ENCODE measurements around the gene USP24. TPM values are rescaled to one million over a fixed set of nuclear protein-coding genes. Genes with fewer than 3 reads are reported as not detected.
"Not testable (repeated sequence)": the region's sequence is repeated elsewhere in the genome, so short reads cannot be mapped to it uniquely, and the experiment has no call there.

The USP24 gene
- total RNA-seq, 1 experiment from 2014 or later, result 35.3 TPM

DNA sequence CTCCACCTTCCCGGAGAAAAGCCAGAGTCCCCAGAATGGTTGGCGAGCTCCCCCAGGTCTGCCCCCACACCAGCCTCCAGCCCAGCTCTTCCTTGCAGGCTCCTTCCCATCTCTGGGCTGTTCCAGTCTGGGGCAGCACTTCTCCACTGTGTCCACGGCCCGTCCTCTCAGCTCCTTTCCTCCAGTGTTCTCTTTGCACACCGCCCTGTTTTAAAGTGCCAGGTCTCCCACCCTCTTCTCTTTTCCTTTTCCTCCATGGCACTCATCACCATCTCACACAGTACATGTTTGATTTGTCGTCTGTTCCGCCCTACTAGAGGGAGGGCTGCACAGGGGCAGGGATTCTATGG, 181.9 kb downstream of the USP24 start:
- Histone ChIP-seq H3K27me3 (ENCODE audit: insufficient read depth, low read length) (peaks cover under 1% of the 10 kb centered on the region; the same call in 1 of the 2 replicates), H2BK5ac (ENCODE audit: insufficient read length, low read length) (no peak overlapping the region), H4K5ac (ENCODE audit: insufficient read length, low read depth, low read length) (no peak overlapping the region), H4K91ac (ENCODE audit: insufficient read length, low read depth, low read length) (no peak overlapping the region), H3K56ac (ENCODE audit: insufficient read length, low read depth, low read length) (no peak overlapping the region), H4K8ac (replicated peaks; ENCODE audit: insufficient read length, low read depth, low read length) (no peak overlapping the region), H3K14ac (ENCODE audit: insufficient read depth, low read length) (no peak overlapping the region), H3K4ac (ENCODE audit: low read depth, low read length) (no peak overlapping the region), H3K79me2 (ENCODE audit: insufficient read depth, low read length) (no peaks in the 10 kb centered on the region), H3K23ac (ENCODE audit: insufficient read length, low read depth, low read length) (no peak overlapping the region), H2AFZ (ENCODE audit: low read length) (no peak overlapping the region), H3K18ac (ENCODE audit: insufficient read length, low read depth, low read length) (no peak overlapping the region), H2BK15ac (ENCODE audit: low read depth, low read length) (no peak overlapping the region), H3K4me1 (ENCODE audit: insufficient read depth, low read length) (no peaks in the 10 kb centered on the region), H3K4me2 (ENCODE audit: insufficient read depth, insufficient read length, low read length) (no peak overlapping the region), H3K79me1 (ENCODE audit: insufficient read depth, low read depth, low read length, poor library complexity, severe bottlenecking) (no peaks in the 10 kb centered on the region), H2BK12ac (ENCODE audit: insufficient read length, low read depth, low read length) (no peak overlapping the region), H3T11ph (ENCODE audit: low read length) (no peak overlapping the region), H2BK120ac (ENCODE audit: low read depth, low read length, poor library complexity, severe bottlenecking) (no peak overlapping the region), H3K9ac (ENCODE audit: extremely low read depth, insufficient read length, low read length) (no peak overlapping the region), H3K27ac (ENCODE audit: insufficient read length, low read depth, low read length) (no peak overlapping the region), H4K20me1 (ENCODE audit: control insufficient read depth, insufficient read depth, insufficient read length) (no peaks in the 10 kb centered on the region), H3K23me2 (ENCODE audit: insufficient read length, low read depth, low read length, poor library complexity, severe bottlenecking) (no peaks in the 10 kb centered on the region), H2BK20ac (ENCODE audit: low read depth, low read length, poor library complexity, severe bottlenecking) (no peak overlapping the region), H3K9me3 (ENCODE audit: control insufficient read depth, low read depth, low read length) (no peaks in the 10 kb centered on the region), H2AK5ac (ENCODE audit: insufficient read length, low read length) (no peak overlapping the region)
- Mint-ChIP-seq H3K27ac (no peak overlapping the region), H3K36me3 (ENCODE audit: insufficient read depth in 1 of 3, low read depth in 3 of 3) (peaks cover 7 to 12% (median 9%) of the 10 kb centered on the region in 3 experiments; a peak in 5 of 7 replicates), H3K4me3 (no peak overlapping the region), H3K4me1 (peaks cover 12 to 24% of the 10 kb centered on the region in 2 experiments), H3K9me3 (peaks cover 0 to 9% of the 10 kb centered on the region in 2 experiments; a peak in 4 of 5 replicates), H3K27me3 (ENCODE audit: low read depth) (peaks cover 14% of the 10 kb centered on the region)
- TF ChIP-seq, protein P1, sequence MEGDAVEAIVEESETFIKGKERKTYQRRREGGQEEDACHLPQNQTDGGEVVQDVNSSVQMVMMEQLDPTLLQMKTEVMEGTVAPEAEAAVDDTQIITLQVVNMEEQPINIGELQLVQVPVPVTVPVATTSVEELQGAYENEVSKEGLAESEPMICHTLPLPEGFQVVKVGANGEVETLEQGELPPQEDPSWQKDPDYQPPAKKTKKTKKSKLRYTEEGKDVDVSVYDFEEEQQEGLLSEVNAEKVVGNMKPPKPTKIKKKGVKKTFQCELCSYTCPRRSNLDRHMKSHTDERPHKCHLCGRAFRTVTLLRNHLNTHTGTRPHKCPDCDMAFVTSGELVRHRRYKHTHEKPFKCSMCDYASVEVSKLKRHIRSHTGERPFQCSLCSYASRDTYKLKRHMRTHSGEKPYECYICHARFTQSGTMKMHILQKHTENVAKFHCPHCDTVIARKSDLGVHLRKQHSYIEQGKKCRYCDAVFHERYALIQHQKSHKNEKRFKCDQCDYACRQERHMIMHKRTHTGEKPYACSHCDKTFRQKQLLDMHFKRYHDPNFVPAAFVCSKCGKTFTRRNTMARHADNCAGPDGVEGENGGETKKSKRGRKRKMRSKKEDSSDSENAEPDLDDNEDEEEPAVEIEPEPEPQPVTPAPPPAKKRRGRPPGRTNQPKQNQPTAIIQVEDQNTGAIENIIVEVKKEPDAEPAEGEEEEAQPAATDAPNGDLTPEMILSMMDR (conservative IDR thresholded peaks at IDR 0.05), result no peak
- WGBS (ENCODE audit: extremely low coverage, insufficient read length, low lambda C conversion rate), result no CpG with 5 or more reads among the region's 7 CpGs
- no peak for DNase-seq

DNA sequence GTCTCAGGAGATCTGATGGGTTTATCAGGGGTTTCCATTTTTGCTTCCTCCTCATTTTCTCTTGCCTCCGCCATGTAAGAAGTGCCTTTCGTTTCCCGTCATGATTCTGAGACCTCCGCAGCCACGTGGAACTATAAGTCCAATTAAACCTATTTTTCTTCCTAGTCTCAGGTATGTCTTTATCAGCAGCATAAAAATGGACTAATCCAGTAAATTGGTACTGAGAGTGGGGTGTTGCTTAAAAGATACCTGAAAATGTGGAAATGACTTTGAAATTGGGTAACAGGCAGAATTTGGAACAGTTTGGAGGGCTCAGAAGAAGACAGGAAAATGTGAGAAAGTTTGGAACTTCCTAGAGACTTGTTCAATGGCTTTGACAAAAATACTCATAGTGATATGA, 184.1 kb downstream of the USP24 start:
- not testable (repeated sequence) for H3K23me2 ChIP-seq (ENCODE audit: insufficient read length, low read depth, low read length, poor library complexity, severe bottlenecking); H3K9me3 Mint-ChIP-seq; H2AK5ac ChIP-seq (ENCODE audit: insufficient read length, low read length); H4K5ac ChIP-seq (ENCODE audit: insufficient read length, low read depth, low read length); H3K79me2 ChIP-seq (ENCODE audit: insufficient read depth, low read length); H3T11ph ChIP-seq (ENCODE audit: low read length); DNase-seq; H4K8ac ChIP-seq (replicated peaks; ENCODE audit: insufficient read length, low read depth, low read length); H3K4me3 Mint-ChIP-seq; H2AFZ ChIP-seq (ENCODE audit: low read length); H3K14ac ChIP-seq (ENCODE audit: insufficient read depth, low read length); H3K27ac Mint-ChIP-seq; H3K27ac ChIP-seq (ENCODE audit: insufficient read length, low read depth, low read length); H2BK12ac ChIP-seq (ENCODE audit: insufficient read length, low read depth, low read length); H2BK120ac ChIP-seq (ENCODE audit: low read depth, low read length, poor library complexity, severe bottlenecking); H3K9ac ChIP-seq (ENCODE audit: extremely low read depth, insufficient read length, low read length); H3K4me1 ChIP-seq (ENCODE audit: insufficient read depth, low read length); H3K23ac ChIP-seq (ENCODE audit: insufficient read length, low read depth, low read length); H2BK20ac ChIP-seq (ENCODE audit: low read depth, low read length, poor library complexity, severe bottlenecking); H3K4me2 ChIP-seq (ENCODE audit: insufficient read depth, insufficient read length, low read length); H3K27me3 ChIP-seq (ENCODE audit: insufficient read depth, low read length); H4K20me1 ChIP-seq (ENCODE audit: control insufficient read depth, insufficient read depth, insufficient read length); H3K4ac ChIP-seq (ENCODE audit: low read depth, low read length); H2BK5ac ChIP-seq (ENCODE audit: insufficient read length, low read length); H3K56ac ChIP-seq (ENCODE audit: insufficient read length, low read depth, low read length); H3K79me1 ChIP-seq (ENCODE audit: insufficient read depth, low read depth, low read length, poor library complexity, severe bottlenecking); H3K27me3 Mint-ChIP-seq (ENCODE audit: low read depth); H4K91ac ChIP-seq (ENCODE audit: insufficient read length, low read depth, low read length); H3K9me3 ChIP-seq (ENCODE audit: control insufficient read depth, low read depth, low read length); H2BK15ac ChIP-seq (ENCODE audit: low read depth, low read length); H3K18ac ChIP-seq (ENCODE audit: insufficient read length, low read depth, low read length)
- H3K36me3 Mint-ChIP-seq (ENCODE audit: insufficient read depth in 1 of 3, low read depth in 3 of 3), result peaks cover 7 to 12% (median 9%) of the 10 kb centered on the region in 3 experiments; a peak in 5 of 7 replicates
- H3K4me1 Mint-ChIP-seq, result peaks cover 22 to 29% of the 10 kb centered on the region in 2 experiments
- no CpG with 5 or more reads among the region's 5 CpGs for WGBS (ENCODE audit: extremely low coverage, insufficient read length, low lambda C conversion rate)

Measured in H9 (cell line).